Psoas muscle (tissue), 8 donors: Measurements from ENCODE around the gene MTMR4. TPM values are rescaled to one million over a fixed set of nuclear protein-coding genes. Genes with fewer than 3 reads are reported as not detected.

Experiments
- ATAC-seq, 4 donors: fragments of 200-7000 bp; cut with Tn5 transposase; one replicate each; pipeline ENCODE4 v1.9.1; 2020; ENCODE audit warnings: moderate library complexity in 3 of 4, mild to moderate bottlenecking in 2 of 4
- DNase-seq, 2 donors: peaks; one replicate each; pipeline ENCODE4 v3.0.0-alpha.2; 2020
- H3K27ac ChIP-seq: fragments of 200-600 bp; one replicate; pipeline ENCODE4 v1.8.0; 2022
- H3K27me3 ChIP-seq, 3 donors: fragments of 200-600 bp in 1 of 3; one replicate each; pipeline versions ENCODE4 v1.6.1 to v1.8.0; 2013 to 2022; ENCODE audit warnings: low read length in 2 of 3, mild to moderate bottlenecking in 2 of 3, moderate library complexity in 1 of 3; ENCODE audit not compliant: insufficient read depth in 3 of 3
- H3K36me3 ChIP-seq, 2 donors: fragments of 200-600 bp in 1 of 2; one replicate each; pipeline versions ENCODE4 v1.6.1 to v1.8.0; 2013 to 2022; ENCODE audit warnings: low read depth in 1 of 2, mild to moderate bottlenecking in 1 of 2, moderate library complexity in 1 of 2; ENCODE audit not compliant: insufficient read depth in 1 of 2
- H3K4me1 ChIP-seq: fragments of 200-600 bp; one replicate; pipeline ENCODE4 v1.8.0; 2022
- H3K4me3 ChIP-seq: fragments of 200-600 bp; one replicate; pipeline ENCODE4 v1.8.0; 2022; ENCODE audit warnings: mild to moderate bottlenecking
- H3K9me3 ChIP-seq: fragments of 200-600 bp; one replicate; pipeline ENCODE4 v1.8.0; 2022
- CTCF ChIP-seq: fragments of 200-600 bp; IDR thresholded peaks from one replicate; pipeline ENCODE4 v1.8.0; 2022; ENCODE audit warnings: antibody characterized with exemption
- WGBS, 3 donors: extraction: QIAGEN DNeasy Blood & Tissue Kit; methylation state at CpG; one replicate each; pipeline versions ENCODE4 v1.1.6 to v1.1.7; 2013; 5-methylcytosine and 5-hydroxymethylcytosine counted together
- intact Hi-C, 2 donors: fragments of 100-400 bp; cut with DNase I; formaldehyde crosslinking; loops; one replicate each; pipeline versions ENCODE4 v1.11.0 to v1.14.2; 2022
- polyA plus RNA-seq, 3 donors: library from polyadenylated mRNA; stranded (reverse); fragments of 200-250 nt; gene quantifications; one replicate each; pipeline ENCODE4 v1.2.3, GENCODE V29; 2013
- total RNA-seq, 4 donors: library from RNA; stranded (reverse); fragmentation: NEBNext Ultra II Directional in 2 of 4; extraction: Animal tissue kit (Norgen Biotek cat#: 25700) in 2 of 4; gene quantifications; one replicate each; pipeline versions ENCODE4 v1.2.1 to v1.2.4, GENCODE V29; 2021 to 2023
- donor health status: healthy with polysubstance abuse.
- donor health status: DM: no; HTN: no; CAD: no; lungs with moderate emphysema.
- donor health status: Bipolar disorder and iron deficiency.
- donor health status: healthy.
- donor health status: DM: yes; HTN: yes; CAD: no.
- donor health status: DM: no; HTN: no; CAD: no.
- donor health status: DM: no; HTN: no; CAD: no.
- donor health status: DM: yes; HTN: yes; CAD: no.

The MTMR4 gene
- total and polyA plus RNA-seq, 7 donors, result 2.4 to 11.2 (median 7.7) TPM

GRCh38 chr17:58447039-58447975, 67.1 kb downstream of the MTMR4 start:
- ATAC-seq (no peak), DNase-seq (peak; percentile 36 to 56)
- 68 to 71% (median 70%) methylated on average over 9 of the region's 9 CpGs for WGBS, 3 donors
- Histone ChIP-seq H3K4me3 (no peak overlapping the region), H3K36me3 (no peaks in the 10 kb centered on the region), H3K9me3 (no peaks in the 10 kb centered on the region), H3K27ac (no peak overlapping the region), H3K27me3 (no peaks in the 10 kb centered on the region), H3K4me1 (no peaks in the 10 kb centered on the region)
- intact Hi-C loops, result loop anchor here in 1 of 2 donors (5.0 kb wide), 1 partner anchor 130 kb away; no protein-coding TSS in a partner anchor
- peak; percentile 47 for TF ChIP-seq CTCF

GRCh38 chr17:58446086-58446485, 68.4 kb downstream of the MTMR4 start:
- H3K27me3 ChIP-seq, result no peaks in the 10 kb centered on the region
- ATAC-seq, result no peak
- DNase-seq, result no peak

More at GRCh38 chr17:58446086-58446485, 68.4 kb downstream of the MTMR4 start:
- no peaks in the 10 kb centered on the region for H3K9me3 ChIP-seq
- intact Hi-C loops, result loop anchor here in 1 of 2 donors (5.0 kb wide), 1 partner anchor 129 kb away; no protein-coding TSS in a partner anchor
- H3K4me1 ChIP-seq, result no peaks in the 10 kb centered on the region
- no peak overlapping the region for H3K27ac ChIP-seq
- no peak overlapping the region for H3K4me3 ChIP-seq
- WGBS, 3 donors, result 79 to 82% (median 82%) methylated on average over 6 of the region's 6 CpGs
- no peak for TF ChIP-seq CTCF
- no peaks in the 10 kb centered on the region for H3K36me3 ChIP-seq

Other genes with a start within 250 kb of the MTMR4 start
- under 1 TPM; 0.38 to 0.95 (median 0.57) TPM for gene MPO, start 233.7 kb downstream of the MTMR4 start, total RNA-seq
- under 1 TPM; 0.11 to 0.26 (median 0.14) TPM for gene MPO, start 233.7 kb downstream of the MTMR4 start, polyA plus RNA-seq
- 1 to 10 TPM; 2.3 to 6.6 (median 4.4) TPM for gene TSPOAP1, start 185.8 kb downstream of the MTMR4 start, total RNA-seq
- 1 to 10 TPM in 2 of 3 donors, under 1 TPM in 1; 0.40 to 2.1 (median 1.2) TPM for gene TSPOAP1, start 185.8 kb downstream of the MTMR4 start, polyA plus RNA-seq
- 10 to 100 TPM; 52.1 to 58.9 (median 56.2) TPM for gene SUPT4H1, start 162.4 kb downstream of the MTMR4 start, total RNA-seq
- 10 to 100 TPM; 56.6 to 86.8 (median 71.3) TPM for gene SUPT4H1, start 162.4 kb downstream of the MTMR4 start, polyA plus RNA-seq
- gene RNF43, start 97.1 kb downstream of the MTMR4 start, total RNA-seq, result under 1 TPM in 2 of 4 donors, not detected in 2; 0.04 to 0.07 TPM
- gene RNF43, start 97.1 kb downstream of the MTMR4 start, polyA plus RNA-seq, result under 1 TPM in 2 of 3 donors, not detected in 1; 0.03 to 0.25 TPM
- not detected for gene HSF5, start 26.2 kb downstream of the MTMR4 start, total RNA-seq
- not detected for gene HSF5, start 26.2 kb downstream of the MTMR4 start, polyA plus RNA-seq
- gene TEX14, start 177.4 kb upstream of the MTMR4 start, total RNA-seq, result 1 to 10 TPM in 1 of 4 donors, under 1 TPM in 2, not detected in 1; 0.13 to 3.5 (median 0.14) TPM
- under 1 TPM; 0.05 to 0.09 (median 0.06) TPM for gene TEX14, start 177.4 kb upstream of the MTMR4 start, polyA plus RNA-seq
- 10 to 100 TPM; 11.0 to 23.2 (median 16.6) TPM for gene RAD51C, start 178.0 kb upstream of the MTMR4 start, total RNA-seq
- gene RAD51C, start 178.0 kb upstream of the MTMR4 start, polyA plus RNA-seq, result 10 to 100 TPM; 13.9 to 17.9 (median 17.1) TPM
- gene PPM1E, start 241.2 kb upstream of the MTMR4 start, total RNA-seq, result under 1 TPM in 2 of 4 donors, not detected in 2; 0.18 to 0.24 TPM
- gene PPM1E, start 241.2 kb upstream of the MTMR4 start, polyA plus RNA-seq, result under 1 TPM in 2 of 3 donors, not detected in 1; 0.01 to 0.03 TPM